HAP-1 (cell line): Measurements from ENCODE around the gene CST5.
"Not testable (repeated sequence)": the region's sequence is repeated elsewhere in the genome, so short reads cannot be mapped to it uniquely, and the experiment has no call there.

Experiments
- DNase-seq, 2 experiments: peaks; one replicate each; pipeline ENCODE4 v3.0.0-alpha.2; 2016 to 2020; ENCODE audit warnings: low spot score in 2 of 2
- H3K27me3 ChIP-seq: fragments of 250-450 bp; sonication (Bioruptor Pico); 2 replicates; pipeline ENCODE4 v1.5.1; 2020; ENCODE audit warnings: low read depth, mild to moderate bottlenecking, moderate library complexity
- H3K36me3 ChIP-seq: fragments of 250-450 bp; sonication (Bioruptor Pico); replicated peaks from 2 replicates; pipeline ENCODE4 v1.5.1; 2020; ENCODE audit warnings: mild to moderate bottlenecking
- H3K4me1 ChIP-seq: fragments of 250-450 bp; sonication (Bioruptor Pico); 2 replicates; pipeline ENCODE4 v1.5.1; 2020; ENCODE audit warnings: mild to moderate bottlenecking
- H3K4me3 ChIP-seq: fragments of 250-450 bp; sonication (Bioruptor Pico); 2 replicates; pipeline ENCODE4 v1.5.1; 2020; ENCODE audit warnings: mild to moderate bottlenecking, moderate library complexity
- H3K9me3 ChIP-seq: fragments of 250-450 bp; sonication (Bioruptor Pico); 2 replicates; pipeline ENCODE4 v1.5.1; 2020; ENCODE audit warnings: mild to moderate bottlenecking, moderate library complexity
- in situ Hi-C: fragments of 300-500 bp; cut with MboI; formaldehyde crosslinking; loops from 3 replicates; pipeline ENCODE4 v1.14.3; 2020; ENCODE audit warnings: low sequenced_read_pairs, inconsistent platforms, mixed read lengths

The CST5 gene

DNA sequence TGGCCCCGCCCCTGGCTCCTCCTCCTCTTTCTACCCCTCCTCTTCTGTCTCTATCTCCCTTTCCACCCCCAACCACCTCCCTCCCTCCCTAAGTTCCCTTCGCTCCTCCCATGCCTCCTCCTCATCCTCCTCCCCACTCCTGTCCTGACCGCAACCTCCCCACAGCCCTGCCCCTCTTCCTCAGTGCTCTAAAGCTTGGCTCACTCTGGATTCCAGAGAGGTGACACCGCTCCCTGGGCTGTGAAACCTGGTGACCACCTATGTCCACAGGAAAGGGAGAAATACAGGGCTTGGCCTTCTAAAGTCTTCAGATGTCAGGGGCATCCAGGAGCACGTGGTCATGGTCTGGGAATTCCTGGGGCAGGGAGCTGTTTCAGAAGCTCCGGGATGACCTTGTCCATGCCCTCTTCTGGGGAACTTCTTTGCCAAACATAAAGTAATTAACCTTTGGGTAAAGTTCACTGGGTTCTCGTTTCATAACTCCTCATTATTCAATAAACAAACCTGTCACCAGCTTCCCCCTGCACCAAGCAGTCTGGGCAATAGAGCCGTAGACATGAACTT lies 345 bp upstream of the CST5 start:
- no peak for DNase-seq
- Histone ChIP-seq H3K4me1 (no peaks in the 10 kb centered on the region), H3K36me3 (no peaks in the 10 kb centered on the region), H3K9me3 (no peaks in the 10 kb centered on the region), H3K4me3 (no peak overlapping the region), H3K27me3 (no peaks in the 10 kb centered on the region)
- in situ Hi-C loops, result no loop called here

DNA sequence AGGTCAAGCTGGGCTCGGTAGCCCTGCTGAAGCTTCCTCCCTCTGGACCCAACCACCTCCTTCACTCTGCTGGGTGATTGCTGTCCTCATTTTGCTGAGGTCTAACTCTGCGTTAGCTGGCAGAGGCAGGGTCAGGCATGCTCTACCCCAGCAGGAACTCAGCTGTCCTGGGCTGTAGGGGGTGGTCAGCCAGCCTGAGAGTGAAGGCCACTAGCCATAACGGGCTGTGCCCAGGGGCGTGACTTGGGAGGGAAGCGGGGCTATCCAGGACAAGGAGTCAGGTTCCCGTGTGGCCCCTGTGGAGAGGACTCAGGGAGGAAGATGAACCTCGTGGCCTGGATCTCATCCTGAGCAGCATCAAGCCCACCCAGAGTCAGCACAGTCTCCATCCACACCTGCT lies 761 bp downstream of the CST5 start:
- Histone ChIP-seq H3K4me1 (no peaks in the 10 kb centered on the region), H3K4me3 (no peak overlapping the region), H3K36me3 (no peaks in the 10 kb centered on the region), H3K27me3 (peaks cover 2% of the 10 kb centered on the region; the same call in 1 of the 2 replicates), H3K9me3 (no peaks in the 10 kb centered on the region)
- in situ Hi-C loops, result no loop called here
- no peak for DNase-seq

DNA sequence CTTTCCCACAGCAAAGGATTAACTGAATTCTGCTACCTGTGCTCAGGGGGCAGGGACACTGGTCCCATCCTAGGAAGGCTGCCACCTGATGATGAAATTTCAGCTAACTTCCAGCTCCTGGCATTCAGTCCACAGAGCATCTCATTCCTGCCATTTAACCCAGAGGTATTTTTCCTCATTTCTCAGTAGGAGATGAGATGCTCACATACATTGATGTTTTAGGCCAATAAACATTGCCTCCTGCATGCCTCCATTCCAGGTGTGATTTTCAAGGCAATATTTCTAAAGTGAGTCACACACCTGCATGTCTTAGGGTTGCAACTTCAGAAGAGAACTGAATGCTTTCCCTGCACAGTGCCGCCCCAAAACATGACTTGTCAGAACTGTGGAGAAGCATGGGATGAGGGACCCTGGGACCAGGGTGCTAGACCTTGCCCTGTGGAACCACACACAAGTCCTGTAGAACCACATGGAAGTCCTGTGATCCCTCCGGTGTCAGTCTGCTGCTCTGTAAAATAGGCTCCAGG lies 1.5 kb downstream of the CST5 start:
- H3K36me3 ChIP-seq, H3K9me3 ChIP-seq, H3K4me1 ChIP-seq, in situ Hi-C loops, DNase-seq, H3K4me3 ChIP-seq, H3K27me3 ChIP-seq: not testable (repeated sequence)

DNA sequence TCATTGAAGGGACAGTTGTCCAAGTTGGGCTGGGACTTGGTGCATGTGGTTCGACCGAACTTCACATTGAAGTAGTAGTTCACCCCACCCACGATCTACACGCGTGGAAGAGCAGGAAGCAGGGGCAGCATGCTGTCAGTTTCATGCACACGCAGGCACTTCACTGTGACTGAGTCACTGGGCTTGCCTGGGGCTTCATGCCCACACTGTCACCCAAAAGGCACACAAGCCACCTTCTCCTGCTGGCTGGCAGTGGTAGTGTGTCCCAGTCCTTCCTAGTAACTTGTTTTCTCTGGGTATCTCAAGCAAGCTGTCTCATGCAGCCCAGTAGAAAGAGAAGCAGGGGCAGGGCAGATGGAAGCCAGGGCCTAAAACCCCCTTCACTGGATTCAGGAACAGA lies 2.0 kb downstream of the CST5 start:
- in situ Hi-C loops, result no loop called here

DNA sequence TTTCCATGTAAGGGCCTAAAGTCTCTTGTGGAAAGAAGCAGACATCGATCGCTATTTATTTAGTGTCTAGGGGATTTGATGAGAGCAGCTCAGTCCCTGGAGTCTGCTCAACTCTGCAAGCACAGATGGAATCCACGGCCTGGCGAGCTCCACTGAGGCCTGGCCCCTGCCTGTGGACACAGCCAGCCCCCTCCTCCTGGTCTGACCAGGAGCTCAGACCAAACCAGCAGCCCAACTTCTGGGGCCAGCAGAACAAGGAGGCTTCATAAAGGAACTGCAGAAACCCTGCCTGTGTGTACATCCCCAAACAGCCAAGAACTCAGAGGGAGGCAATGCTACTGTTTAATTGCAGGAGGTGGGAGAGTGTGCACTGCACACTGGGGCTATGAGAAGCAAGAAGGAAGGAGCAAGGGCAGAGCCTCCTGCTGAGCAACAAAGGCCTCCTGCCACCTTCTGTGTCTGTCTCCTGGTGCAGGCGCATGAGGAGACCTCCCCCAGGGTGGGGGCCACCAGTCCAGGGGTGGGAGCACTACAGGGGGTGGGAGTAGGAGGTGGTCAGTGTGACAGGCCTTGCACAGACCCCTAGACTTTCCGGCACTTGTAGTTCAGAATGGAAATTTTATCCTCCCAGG lies 3.8 kb downstream of the CST5 start:
- Histone ChIP-seq H3K4me3 (no peak overlapping the region), H3K27me3 (peaks cover 3% of the 10 kb centered on the region; the same call in 1 of the 2 replicates), H3K9me3 (no peaks in the 10 kb centered on the region), H3K36me3 (no peaks in the 10 kb centered on the region), H3K4me1 (no peaks in the 10 kb centered on the region)
- in situ Hi-C loops, result no loop called here
- DNase-seq, result no peak

More for the DNA sequence above, 2.0 kb downstream of the CST5 start:
- H3K4me1 ChIP-seq, result no peaks in the 10 kb centered on the region
- H3K36me3 ChIP-seq, result no peaks in the 10 kb centered on the region
- H3K4me3 ChIP-seq, result no peak overlapping the region
- no peaks in the 10 kb centered on the region for H3K9me3 ChIP-seq
- DNase-seq, result no peak
- H3K27me3 ChIP-seq, result peaks cover 3% of the 10 kb centered on the region; the same call in 1 of the 2 replicates

DNA sequence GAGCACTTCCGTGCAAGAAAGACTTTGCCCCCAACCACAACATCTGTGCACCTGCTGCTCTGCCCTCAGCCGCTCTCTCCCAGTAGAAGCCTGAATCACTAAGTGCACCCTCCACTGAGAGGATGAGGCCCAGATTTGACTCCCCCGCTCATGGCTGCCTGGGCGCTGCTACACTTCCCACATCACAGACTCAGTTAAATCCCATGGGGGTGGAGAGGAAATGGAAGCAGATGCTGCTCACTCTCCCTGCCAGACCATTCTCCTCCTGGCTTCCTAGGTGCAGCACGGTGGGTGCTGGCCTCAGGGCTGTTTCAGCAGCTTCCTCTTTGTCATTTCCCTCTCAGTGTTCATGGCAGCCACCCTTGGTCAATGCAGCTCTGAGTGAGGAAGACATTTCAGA lies 4.8 kb downstream of the CST5 start:
- in situ Hi-C loops, result no loop called here
- Histone ChIP-seq H3K9me3 (no peaks in the 10 kb centered on the region), H3K27me3 (peaks cover 3% of the 10 kb centered on the region; the same call in 1 of the 2 replicates), H3K4me3 (no peak overlapping the region), H3K4me1 (no peaks in the 10 kb centered on the region), H3K36me3 (no peaks in the 10 kb centered on the region)
- no peak for DNase-seq

DNA sequence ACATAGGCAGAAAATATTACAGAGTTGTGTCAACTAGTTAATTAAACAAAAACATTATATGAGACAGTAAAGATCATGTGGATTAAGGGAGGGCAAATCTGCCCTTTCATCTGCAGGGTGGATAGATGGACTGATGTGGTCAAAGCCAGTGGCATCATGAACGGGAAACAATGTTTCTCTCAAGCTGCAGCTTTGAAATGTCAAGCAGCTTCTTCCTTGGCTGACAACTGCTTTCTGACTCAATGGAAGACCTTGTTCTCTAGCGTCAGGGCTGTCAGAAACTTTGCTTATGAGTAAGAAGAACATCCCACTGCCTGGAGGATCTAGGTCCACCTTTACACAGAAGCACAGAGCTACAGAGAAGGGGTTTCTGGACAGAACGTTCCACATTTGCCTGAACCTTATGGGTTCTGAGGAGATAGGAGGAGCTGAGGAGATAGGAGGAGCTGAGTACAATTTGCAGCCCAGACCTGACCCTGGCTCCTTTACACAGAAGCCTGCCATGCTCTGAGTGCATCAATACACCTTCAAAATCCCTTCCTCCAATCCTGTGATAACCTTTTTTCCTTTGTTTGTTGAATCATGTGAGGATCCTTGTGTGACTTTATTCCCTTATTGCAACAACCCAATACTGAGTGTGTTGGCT lies 6.1 kb downstream of the CST5 start:
- Histone ChIP-seq H3K4me1 (peaks cover 5% of the 10 kb centered on the region), H3K4me3 (no peak overlapping the region), H3K9me3 (no peaks in the 10 kb centered on the region), H3K27me3 (peaks cover 7% of the 10 kb centered on the region; the same call in 1 of the 2 replicates), H3K36me3 (no peaks in the 10 kb centered on the region)
- DNase-seq, result no peak
- in situ Hi-C loops, result no loop called here

DNA sequence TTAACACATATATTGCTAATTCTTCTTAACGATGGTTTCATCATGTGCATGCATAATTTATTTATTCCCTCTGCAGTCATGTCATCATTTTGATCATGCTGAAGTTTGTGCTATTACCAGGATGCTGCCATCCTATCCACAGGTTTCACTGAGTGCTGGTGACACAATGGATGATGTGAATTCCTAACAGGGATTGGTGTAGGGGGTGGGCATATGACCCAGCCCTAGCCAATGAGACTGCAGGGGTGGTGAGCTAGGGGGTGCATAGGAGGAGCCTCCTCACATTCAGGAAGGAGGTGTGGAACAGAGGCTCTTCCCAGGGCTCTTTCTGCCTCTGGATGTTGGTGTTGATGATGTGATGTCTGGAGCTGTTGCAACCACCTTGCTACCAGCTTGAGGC lies 7.5 kb downstream of the CST5 start:
- H3K9me3 ChIP-seq, result no peaks in the 10 kb centered on the region
- DNase-seq, result no peak
- H3K27me3 ChIP-seq, result peaks cover 7% of the 10 kb centered on the region; the same call in 1 of the 2 replicates
- no peaks in the 10 kb centered on the region for H3K36me3 ChIP-seq
- H3K4me1 ChIP-seq, result peaks cover 11% of the 10 kb centered on the region
- in situ Hi-C loops, result no loop called here
- no peak overlapping the region for H3K4me3 ChIP-seq

DNA sequence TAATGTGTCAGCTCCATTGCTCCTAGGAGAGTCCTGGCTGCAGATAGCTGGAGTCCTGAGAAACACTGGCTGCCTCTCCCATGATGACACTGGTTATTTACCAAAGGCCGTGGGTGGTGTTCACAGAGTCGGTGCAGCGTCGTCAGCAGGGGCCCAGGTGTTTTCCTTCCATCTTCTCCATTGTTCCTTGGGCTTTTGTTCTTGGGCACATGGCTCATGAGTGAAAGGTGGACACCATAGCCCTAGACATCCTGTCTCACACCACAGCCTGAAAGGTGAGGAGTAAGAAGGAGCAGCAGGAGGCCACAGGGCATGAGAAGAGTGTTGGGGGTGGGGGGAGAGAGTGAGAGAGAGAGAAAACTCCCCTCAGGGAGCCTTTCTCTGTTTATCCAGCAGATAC lies 9.1 kb downstream of the CST5 start:
- peaks cover 9% of the 10 kb centered on the region; the same call in 1 of the 2 replicates for H3K27me3 ChIP-seq

DNA sequence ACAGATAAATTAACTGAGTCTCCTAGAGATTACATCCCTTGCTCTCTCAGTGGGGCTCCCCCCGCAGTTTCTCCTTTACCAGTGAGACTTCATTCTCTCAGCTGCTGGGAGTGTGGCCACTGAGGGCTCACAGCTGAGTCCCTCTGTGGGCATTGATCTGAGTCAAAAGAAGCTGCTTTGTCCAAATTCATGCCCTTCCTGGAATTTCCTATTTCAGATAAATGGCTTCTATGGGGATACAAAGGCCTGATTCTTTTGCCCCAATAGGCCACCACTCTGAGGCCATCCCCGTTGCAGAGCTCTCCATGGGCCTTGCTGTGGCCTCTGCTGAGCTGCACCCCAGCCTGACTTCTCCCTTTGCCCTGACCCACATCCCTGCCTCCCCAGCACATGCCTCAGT lies 10.0 kb downstream of the CST5 start:
- peaks cover 9% of the 10 kb centered on the region; the same call in 1 of the 2 replicates for H3K27me3 ChIP-seq
- DNase-seq, result no peak
- in situ Hi-C loops, result no loop called here
- H3K9me3 ChIP-seq, result no peaks in the 10 kb centered on the region
- H3K4me3 ChIP-seq, result no peak overlapping the region
- H3K4me1 ChIP-seq, result peaks cover 11% of the 10 kb centered on the region
- H3K36me3 ChIP-seq, result no peaks in the 10 kb centered on the region

More for the DNA sequence above, 9.1 kb downstream of the CST5 start:
- Histone ChIP-seq H3K4me1 (peaks cover 11% of the 10 kb centered on the region), H3K9me3 (no peaks in the 10 kb centered on the region), H3K4me3 (no peak overlapping the region), H3K36me3 (no peaks in the 10 kb centered on the region)
- in situ Hi-C loops, result no loop called here
- no peak for DNase-seq

DNA sequence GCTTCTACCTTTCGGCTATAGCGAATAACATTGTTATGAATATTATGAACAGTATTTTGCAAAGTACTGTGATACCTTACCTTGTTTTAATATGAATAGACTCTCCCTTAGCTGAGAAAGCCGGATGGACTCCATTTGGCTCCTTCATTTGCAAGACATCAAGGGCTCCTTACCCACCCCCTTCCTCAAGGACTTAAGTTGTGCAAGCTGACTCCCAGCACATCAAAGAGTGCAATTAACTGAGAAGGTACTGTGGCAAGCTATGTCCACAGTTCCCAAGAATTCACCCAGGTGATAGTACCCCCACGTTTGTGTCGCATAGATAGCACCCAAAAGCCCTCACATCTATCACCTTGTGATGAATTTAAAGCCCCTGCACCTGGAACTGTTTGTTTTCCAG lies 11.2 kb downstream of the CST5 start:
- H3K9me3 ChIP-seq, result no peaks in the 10 kb centered on the region
- no peak overlapping the region for H3K4me3 ChIP-seq
- peaks cover 11% of the 10 kb centered on the region for H3K4me1 ChIP-seq
- in situ Hi-C loops, result no loop called here
- DNase-seq, result peak in 1 of 2 experiments; percentile 67
- H3K36me3 ChIP-seq, result no peaks in the 10 kb centered on the region
- peaks cover 6% of the 10 kb centered on the region; the same call in 1 of the 2 replicates for H3K27me3 ChIP-seq

DNA sequence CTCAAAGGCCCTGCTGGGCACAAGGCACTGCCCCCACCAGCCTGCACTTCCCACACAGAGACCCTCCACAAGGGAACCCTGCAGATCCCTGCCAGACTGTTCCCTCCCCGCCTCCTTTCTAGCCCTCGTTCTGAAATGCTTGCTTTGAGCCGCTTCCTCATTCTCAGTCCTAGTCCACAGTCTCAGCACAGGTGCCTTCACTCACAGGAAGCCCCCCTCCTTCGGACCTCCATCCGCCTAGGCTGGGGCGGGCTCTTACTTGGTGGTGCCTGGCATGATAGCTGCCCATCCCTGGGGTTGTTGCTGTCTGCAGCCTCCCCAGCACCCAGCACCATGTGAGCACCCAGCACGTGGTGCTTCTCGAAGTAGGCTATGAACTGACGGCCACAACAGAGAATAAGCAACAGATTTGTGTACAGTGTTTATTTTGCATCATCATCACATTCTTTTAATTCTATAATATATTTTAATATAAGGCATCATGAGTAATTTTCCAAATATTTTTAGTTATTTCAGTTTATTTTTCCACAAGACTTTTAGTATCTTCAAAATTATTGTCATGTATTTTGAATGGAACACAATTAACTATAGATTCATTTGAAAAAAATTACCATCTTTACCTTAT lies 12.3 kb downstream of the CST5 start:
- Histone ChIP-seq H3K4me1 (peaks cover 11% of the 10 kb centered on the region), H3K36me3 (no peaks in the 10 kb centered on the region), H3K27me3 (peaks cover 6% of the 10 kb centered on the region; the same call in 1 of the 2 replicates), H3K4me3 (no peak overlapping the region), H3K9me3 (no peaks in the 10 kb centered on the region)
- no peak for DNase-seq
- in situ Hi-C loops, result no loop called here

DNA sequence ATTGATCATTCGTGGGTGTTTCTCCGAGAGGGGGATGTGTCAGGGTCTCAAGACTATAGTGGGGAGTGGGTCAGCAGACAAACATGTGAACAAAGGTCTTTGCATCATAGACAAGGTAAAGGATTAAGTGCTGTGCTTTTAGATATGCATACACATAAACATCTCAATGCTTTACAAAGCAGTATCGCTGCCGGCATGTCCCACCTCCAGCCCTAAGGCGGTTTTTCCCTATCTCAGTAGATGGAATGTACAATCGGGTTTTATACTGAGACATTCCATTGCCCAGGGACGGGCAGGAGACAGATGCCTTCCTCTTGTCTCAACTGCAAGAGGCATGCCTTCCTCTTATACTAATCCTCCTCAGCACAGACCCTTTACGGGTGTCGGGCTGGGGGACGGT lies 18.8 kb downstream of the CST5 start:
- peak in 1 of 2 experiments; percentile 60 for DNase-seq
- H3K4me3 ChIP-seq, H3K4me1 ChIP-seq, in situ Hi-C loops, H3K36me3 ChIP-seq, H3K9me3 ChIP-seq, H3K27me3 ChIP-seq: not testable (repeated sequence)
